ENCODE results near the gene PDIA2.
"Not testable (repeated sequence)": the region's sequence is repeated elsewhere in the genome, so short reads cannot be mapped to it uniquely, and the experiment has no call there.

GRCh38 chr16:331181-331814 is 48.3 kb downstream of the PDIA2 start:
- TF ChIP-seq POLR2A (IDR thresholded peaks at IDR 0.05; ENCODE audit: low read depth, low read length); POLR2AphosphoS5 (IDR thresholded peaks at IDR 0.05; ENCODE audit: insufficient read depth, low read depth, low read length): not testable (repeated sequence)
- TF ChIP-seq, protein P1, sequence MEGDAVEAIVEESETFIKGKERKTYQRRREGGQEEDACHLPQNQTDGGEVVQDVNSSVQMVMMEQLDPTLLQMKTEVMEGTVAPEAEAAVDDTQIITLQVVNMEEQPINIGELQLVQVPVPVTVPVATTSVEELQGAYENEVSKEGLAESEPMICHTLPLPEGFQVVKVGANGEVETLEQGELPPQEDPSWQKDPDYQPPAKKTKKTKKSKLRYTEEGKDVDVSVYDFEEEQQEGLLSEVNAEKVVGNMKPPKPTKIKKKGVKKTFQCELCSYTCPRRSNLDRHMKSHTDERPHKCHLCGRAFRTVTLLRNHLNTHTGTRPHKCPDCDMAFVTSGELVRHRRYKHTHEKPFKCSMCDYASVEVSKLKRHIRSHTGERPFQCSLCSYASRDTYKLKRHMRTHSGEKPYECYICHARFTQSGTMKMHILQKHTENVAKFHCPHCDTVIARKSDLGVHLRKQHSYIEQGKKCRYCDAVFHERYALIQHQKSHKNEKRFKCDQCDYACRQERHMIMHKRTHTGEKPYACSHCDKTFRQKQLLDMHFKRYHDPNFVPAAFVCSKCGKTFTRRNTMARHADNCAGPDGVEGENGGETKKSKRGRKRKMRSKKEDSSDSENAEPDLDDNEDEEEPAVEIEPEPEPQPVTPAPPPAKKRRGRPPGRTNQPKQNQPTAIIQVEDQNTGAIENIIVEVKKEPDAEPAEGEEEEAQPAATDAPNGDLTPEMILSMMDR (IDR thresholded peaks at IDR 0.05; ENCODE audit: extremely low read depth in 1 of 2, insufficient read depth in 1 of 2, low read depth in 1 of 2, low read length in 2 of 2): not testable (repeated sequence)
